Keratinocyte (primary cell): Measurements from ENCODE around the gene IMPDH1.

ENCODE experiments used
- CTCF ChIP-seq, 3 experiments: IDR thresholded peaks in 1 of 3; conservative IDR thresholded peaks in 1 of 3; optimal IDR thresholded peaks in 1 of 3; 2 replicates in 2 of 3; 3 replicates in 1 of 3; pipeline versions ENCODE3 to v1.5.1; 2011; ENCODE audit warnings: low read length in 3 of 3, mild to moderate bottlenecking in 3 of 3, moderate library complexity in 2 of 3, control low read depth in 1 of 3, inconsistent platforms in 1 of 3; ENCODE audit not compliant: insufficient read depth in 2 of 3; ENCODE audit errors: extremely low read depth in 1 of 3
- EZH2 ChIP-seq: IDR thresholded peaks from one replicate; pipeline ENCODE4 v1.6.1; 2012; ENCODE audit warnings: inconsistent platforms, mild to moderate bottlenecking, low read length, moderate library complexity

GRCh38 chr7:128409596-128410450 lies at the start of gene IMPDH1:
- TF ChIP-seq CTCF (optimal IDR thresholded peaks at IDR 0.05 in 1 of 3, IDR thresholded peaks at IDR 0.05 in 1 of 3, conservative IDR thresholded peaks at IDR 0.05 in 1 of 3; ENCODE audit: extremely low read depth in 1 of 3, insufficient read depth in 2 of 3, low read length in 3 of 3) (no peak), EZH2 (no peak)
